T-helper 1 cell treated with Interleukin-12 subunit alpha and Interleukin-12 subunit beta and Interleukin-4 antibody, amounts not matched to agents 30 ng/mL and 1 ng/mL, for 36 hours (primary cell): Measurements from ENCODE around the gene EBLN2. TPM values are rescaled to one million over a fixed set of nuclear protein-coding genes. Genes with fewer than 3 reads are reported as not detected.

ENCODE experiments used
- intact Hi-C: fragments of 100-400 bp; cut with micrococcal nuclease; formaldehyde crosslinking; loops from one replicate; pipeline ENCODE4 v1.15.1; 2024
- total RNA-seq: library from RNA; stranded (reverse); gene quantifications from 2 replicates; pipeline ENCODE4 v1.2.3, GENCODE V29; 2022

EBLN2 gene
- total RNA-seq, result 7.7 and 9.1 TPM in 2 replicates

DNA sequence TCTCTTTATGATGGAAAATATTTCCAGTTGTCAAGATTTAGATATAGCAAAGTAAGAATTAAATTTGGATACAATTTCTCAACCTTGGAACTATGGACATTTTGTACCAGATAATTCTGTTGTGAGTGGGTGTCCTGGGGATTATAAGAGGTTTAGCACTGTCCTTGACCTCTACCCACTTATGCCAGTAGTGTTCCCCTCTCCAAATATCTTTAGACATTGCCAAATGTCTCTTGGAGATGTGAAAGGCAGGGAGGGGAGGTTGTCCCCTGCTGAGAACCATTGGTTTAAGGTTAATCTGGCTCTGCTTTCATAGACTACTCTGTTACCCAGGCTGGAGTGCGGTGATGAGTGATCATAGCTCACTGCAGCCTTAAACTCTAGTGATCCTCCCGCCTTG lies at the start of gene EBLN2:
TSS of gene EBLN2 (plus strand) at position 244 of the 400 bp plus-strand sequence. CDS start 423 bp downstream, outside the sequence.
- intact Hi-C loops, result no loop called here

DNA sequence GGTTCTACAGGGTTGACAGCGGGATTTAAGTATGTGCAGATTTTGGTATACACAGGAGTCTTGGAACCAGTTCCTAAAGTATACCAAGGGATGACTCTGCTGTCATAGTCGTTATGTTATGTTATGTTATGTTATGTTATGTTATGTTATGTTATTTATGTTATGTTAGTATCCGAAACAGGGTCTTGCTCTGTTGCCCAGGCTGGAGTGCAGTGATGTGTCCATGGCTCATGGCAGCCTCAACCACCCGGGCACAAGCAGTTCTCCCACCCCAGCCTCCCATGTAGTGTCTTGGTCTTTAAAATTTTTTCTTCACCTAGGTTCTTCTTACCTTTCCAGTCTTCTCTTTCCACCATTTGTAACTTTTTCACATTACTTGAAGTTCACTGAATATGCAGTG lies 43.2 kb upstream of the EBLN2 start:
- intact Hi-C loops, result no loop called here

DNA sequence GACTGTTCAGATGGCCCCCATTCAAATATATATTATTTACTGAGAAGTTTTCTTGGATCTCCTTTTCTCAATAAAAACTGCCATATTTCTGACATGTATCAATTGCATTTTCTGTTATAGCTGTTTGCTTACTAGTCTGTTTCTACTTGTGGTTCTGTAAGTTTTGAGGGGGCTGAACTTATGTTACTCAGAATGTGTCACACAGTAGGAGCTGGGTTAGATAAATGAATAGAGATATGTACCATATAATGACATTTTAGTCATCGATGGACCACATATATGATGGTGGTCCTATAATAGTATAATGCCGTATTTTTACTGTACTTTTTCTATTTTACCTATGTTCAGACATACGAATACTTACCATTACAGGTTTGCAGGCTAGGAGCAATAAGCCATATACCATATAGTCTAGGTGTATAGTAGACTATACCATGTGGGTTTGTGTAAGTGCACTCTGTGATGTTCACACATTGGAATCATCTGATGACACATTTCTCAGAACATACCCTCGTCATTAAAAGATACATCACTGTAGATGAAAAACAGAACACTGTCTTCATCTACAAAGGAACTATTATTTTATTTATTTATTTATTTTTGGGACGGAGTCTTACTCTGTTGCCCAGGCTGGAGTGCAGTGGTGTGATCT lies 42.5 kb upstream of the EBLN2 start:
- intact Hi-C loops, result no loop called here

DNA sequence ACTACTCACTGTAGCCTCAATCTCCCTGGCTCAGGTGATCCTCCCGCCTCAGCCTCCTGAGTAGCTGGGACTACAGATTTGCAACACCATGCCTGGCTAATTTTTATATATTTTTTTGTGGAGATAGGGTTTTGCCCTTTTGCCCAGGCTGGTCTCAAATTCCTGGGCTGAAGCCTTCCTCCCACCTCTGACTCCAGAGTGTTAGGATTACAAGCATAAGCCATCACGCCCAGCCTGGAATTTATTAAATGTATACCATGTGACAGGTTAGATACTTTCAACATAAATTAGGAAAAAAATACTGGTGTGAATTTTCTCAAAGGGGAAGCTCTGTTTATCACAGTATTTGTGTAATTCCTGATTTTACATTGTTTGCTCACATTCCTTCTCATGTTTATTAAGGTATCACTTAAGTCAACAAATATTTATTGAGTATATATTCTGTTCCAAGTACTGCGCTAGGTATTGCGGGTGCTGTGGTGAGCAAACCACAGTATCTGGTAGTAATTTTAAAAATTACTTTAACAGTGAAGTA lies 40.1 kb upstream of the EBLN2 start:
- intact Hi-C loops, result no loop called here

DNA sequence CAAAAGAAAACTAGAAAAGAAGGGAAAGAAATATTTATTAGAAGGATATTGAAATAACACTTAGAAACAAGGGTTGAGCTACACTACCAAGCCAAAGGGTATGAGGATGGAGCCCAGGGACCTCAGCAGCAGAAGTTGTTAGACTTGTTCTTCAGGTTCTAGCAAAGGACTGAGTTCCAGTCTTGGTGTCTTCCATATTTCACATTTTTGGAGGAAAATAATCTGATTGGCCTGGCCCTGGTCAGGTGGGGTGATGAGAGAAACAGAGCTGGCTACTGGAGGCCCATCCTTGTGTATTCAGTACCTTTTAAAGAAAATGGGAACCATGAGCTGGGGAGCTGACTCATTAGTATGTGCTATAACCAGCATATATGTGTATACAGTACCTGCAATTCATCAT lies 36.6 kb upstream of the EBLN2 start:
- intact Hi-C loops, result no loop called here

DNA sequence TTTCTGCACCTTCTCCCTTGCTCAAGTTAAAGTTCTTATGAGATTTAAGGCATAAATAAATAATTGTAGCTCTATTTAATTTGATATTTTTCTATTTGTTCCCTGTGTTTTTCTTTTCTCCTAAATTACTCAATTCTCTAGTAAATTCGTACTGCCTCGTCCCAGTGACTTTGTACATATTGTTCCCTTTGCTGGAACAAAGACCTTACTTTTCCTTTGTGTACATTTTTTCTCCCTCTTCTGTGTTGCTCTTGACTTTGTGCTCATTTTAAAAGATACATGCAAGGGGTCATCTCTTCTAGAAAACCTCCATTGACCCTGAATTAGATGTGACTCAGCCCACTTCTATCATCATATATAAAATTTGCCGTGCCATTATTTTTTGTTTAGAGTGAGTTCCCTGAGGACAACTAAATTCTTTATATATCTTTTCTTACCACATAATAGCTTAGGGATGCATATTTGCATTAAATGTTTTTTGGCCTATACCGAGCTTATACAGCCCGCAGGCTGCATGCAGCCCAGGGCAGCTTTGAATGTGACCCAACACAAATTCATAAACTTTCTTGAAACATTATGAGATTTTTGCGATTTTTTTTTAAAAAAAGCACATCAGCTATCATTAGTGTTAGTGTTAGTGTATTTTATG lies 35.2 kb upstream of the EBLN2 start:
- intact Hi-C loops, result no loop called here

DNA sequence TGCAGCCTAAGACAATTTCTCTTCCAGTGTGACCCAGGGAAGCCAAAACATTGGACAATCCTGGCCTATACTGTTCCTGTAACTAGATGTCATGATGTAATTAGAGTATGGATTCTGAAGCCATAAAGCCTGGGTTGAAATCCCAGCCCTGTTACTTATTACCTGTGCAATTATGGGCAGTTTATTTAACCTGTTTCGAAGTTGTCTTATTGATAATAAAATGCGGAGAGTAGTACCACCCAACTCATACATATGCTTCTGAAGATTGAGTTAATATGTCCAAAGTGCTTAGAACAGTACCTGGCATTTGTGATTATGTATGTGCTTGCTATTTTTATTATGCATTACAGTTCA lies 34.7 kb upstream of the EBLN2 start:
- intact Hi-C loops, result no loop called here

DNA sequence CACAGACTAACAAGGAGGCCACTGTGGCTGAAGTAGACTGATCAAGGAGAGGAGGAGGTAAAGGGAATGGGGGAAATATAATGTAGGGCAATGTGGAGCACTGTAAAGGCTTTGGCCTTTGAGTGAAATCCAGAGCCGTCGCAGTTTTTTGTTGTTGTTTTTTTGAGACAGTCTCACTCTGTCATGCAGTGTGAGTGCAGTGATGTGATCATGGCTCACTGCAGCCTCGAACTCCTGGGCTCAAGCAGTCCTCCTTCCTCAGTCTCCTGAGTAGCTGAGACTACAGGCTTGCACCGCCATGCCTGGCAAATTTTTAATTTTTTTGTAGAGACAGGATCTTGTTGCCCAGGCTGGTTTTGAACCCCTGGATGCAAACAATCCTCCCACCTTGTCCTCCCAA lies 32.7 kb upstream of the EBLN2 start:
- intact Hi-C loops, result loop anchor here (1.0 to 2.0 kb wide), 2 partner anchors 30 to 52 kb away; no protein-coding TSS in a partner anchor

DNA sequence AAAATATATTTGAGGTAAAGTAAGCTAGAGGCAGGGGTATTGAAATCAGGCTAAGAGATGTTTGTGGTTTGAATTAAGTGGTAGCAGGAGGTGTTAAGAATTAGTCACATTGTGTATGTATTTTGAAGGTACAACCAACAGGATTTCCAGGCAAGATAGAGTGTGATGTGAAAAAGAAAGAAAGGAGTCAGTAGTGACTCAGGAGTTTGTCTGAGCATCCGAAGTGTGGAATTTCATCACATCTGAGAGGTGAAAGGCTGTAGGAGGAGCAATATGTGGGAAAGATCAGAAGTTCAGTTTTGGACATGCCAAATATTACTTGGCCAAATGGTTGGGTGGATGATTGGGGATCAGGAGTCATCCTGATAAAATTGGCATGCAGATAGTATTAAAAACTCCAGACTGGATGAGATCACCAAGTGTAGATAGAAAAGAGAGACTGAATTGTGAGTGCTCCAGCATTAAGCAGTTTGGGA lies 32.1 kb upstream of the EBLN2 start:
- intact Hi-C loops, result loop anchor here (1.0 to 2.0 kb wide), 2 partner anchors 31 to 52 kb away; no protein-coding TSS in a partner anchor

DNA sequence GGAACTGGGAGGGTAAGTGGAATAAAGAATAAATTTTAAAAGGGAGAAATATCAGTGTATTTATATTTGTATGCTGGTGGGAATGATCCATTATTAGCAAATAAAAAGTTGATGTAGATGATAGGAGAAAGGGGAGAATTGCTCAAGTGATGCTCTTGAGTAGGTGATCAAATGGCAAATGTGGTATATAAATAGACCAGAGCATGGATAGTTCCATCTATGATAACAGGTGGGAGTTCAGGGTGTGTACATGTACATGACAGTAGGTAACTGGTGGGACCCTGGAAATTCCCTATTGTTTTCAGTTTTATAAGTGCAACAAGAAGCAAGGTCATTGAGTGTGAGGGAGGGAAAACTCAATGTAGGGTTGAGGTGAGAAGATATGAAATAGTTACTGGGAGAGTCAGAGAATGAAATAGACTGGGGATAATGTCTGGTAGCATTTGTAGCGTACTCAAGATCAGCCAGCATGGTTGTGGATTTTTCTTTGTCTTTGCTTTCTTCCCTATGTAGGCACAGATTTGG lies 31.3 kb upstream of the EBLN2 start:
- intact Hi-C loops, result no loop called here

DNA sequence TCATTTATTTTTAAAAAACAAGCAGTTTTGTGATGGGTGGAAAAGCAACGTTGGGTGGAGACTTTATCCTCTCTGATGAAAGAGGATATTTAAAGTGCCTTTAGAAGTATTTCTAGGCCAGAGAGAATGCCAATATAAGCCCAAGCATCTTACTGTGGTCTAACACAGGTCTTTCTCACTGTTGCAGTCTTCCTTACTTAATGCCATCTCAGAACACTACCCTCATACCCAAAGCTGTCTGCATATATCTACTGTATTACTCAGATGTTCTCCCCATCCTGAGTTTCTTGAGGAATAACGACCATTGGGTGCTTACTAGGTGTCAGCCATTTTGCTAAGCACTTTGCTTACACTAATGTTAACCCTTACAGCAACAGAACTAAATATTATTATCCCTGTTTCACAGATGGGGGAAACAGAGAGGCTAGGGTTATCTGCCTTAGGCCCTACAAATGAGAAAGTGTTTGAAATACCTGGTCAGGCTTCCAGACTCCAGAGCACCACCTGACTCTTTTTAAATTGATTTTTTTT lies 29.8 kb upstream of the EBLN2 start:
- intact Hi-C loops, result no loop called here

DNA sequence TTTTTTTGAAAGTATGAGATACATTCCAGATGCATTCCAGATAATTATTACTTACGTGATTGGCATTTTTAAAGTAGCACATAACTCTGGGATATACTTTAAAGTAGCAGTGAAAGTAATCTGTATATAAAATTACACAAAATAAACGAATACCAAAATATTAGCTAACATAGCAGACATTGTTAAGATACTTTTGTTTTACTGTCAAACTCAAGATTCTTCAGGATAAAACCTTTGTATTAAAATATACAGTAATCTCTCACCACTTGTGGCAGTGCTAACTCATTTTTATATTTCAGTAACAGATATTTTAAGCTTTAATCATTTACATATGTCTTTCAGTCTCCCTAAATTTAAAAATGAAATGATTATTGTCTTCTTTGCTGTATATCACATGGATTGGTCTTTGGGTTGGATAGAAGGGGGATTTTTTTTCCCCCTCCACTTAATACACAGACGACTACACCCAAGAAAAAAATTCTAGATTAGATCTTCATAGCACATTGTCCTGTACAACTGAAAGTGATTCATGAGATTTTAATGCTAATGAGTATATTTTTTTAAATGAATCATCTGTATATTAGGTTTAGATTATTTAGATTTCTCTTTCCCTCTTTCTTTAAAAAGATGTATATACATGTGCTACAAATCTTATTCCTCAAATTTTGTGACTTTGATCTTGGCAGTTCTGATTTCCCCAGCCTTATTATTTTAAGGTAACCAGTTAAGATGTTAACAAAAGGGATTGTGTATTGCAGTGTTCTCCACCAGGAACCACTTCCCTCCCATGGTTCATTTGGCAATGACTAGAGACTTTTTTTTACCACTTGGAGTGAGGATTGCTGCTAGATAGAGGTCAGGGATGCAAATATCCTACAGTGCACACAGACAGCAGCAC lies 24.5 kb upstream of the EBLN2 start:
- intact Hi-C loops, result no loop called here

DNA sequence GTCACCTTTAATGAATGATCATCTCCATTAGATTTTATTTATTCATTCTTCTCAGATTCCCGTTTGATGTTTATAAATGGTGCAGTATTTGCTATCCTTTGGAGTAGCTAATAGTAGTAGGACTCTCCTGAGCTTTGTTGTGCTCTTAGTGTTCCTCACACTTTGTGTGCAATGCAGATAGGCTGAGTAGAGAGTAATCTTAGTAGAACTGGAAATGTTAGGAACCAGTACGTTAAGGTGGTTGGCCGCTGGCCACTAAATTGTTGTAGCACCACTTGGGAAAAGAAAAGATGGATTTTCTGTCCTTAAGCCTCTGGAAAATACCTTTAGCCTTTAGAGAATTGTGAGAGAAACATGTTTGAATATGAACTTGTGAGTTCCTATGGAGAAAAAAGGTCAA lies 19.9 kb upstream of the EBLN2 start:
- intact Hi-C loops, result no loop called here

DNA sequence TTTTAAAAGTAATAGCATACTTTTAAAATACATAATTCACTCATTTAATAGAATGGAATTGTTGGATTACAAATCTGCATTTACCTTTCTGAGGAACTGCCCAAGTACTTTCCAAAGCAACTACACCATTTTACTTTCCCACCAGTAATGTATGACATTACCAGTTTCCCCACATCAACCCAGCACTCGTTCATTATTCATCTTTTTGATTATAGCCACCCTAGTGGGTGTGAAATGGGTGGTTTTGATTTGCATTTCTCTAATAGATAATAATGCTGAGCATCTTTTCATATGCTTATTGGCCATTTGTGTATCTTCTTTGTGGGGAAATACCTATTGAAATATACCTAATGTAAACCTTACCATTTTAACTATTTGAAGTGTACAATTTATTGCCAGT lies 18.0 kb upstream of the EBLN2 start:
- intact Hi-C loops, result no loop called here

DNA sequence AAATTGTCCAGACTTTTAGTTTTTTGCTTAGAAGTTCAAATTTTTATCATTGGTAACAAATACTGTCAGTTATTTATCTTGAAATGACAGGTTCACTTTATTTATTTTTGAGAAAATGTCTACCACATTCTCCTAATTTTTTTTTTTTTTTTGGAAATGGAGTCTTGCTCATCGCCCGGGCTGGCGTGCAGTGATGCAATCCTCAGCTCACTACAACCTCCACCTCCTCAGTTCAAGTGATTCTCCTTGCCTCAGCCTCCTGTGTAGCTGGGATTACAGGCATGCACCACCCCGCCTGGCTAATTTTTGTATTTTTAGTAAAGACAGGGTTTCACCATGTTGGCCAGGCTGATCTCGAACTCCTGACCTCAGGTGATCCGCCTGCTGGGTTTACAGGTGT lies 16.1 kb upstream of the EBLN2 start:
- intact Hi-C loops, result no loop called here

DNA sequence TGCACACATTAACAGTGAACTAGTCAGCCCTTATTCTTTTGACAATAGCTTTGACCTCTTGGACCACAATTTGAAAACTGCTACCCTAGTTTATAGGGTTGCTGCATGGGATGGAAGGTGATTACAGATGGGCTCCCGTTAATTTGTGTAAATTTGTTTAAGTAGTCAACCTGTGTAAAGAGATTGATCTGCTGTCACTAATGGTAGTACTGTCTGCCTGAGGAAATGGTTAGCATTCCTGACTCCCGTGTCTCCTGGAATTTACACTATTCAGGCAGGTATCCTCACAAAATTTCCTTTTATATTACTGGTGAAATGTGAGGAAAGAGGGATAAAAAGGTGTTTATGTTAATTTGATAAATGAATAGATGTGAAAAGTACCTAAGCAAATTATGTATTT lies 15.3 kb upstream of the EBLN2 start:
- intact Hi-C loops, result no loop called here

DNA sequence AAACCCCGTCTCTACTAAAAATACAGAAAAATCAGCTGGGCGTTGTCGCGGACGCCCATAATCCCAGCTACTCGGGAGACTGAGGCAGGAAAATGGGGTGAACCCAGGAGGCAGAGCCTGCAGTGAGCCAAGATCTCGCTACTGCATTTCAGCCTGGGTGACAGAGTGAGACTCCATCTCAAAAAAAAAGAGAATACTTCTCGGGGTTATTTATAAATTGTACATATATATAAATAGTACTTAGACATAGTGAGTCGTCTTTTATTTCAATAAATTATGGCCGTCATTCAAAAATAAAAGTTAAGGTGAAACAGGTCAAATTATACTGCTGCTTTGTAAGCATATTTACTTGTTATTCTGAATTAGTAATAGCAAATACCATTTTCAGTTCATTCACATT lies 12.1 kb upstream of the EBLN2 start:
- intact Hi-C loops, result no loop called here

DNA sequence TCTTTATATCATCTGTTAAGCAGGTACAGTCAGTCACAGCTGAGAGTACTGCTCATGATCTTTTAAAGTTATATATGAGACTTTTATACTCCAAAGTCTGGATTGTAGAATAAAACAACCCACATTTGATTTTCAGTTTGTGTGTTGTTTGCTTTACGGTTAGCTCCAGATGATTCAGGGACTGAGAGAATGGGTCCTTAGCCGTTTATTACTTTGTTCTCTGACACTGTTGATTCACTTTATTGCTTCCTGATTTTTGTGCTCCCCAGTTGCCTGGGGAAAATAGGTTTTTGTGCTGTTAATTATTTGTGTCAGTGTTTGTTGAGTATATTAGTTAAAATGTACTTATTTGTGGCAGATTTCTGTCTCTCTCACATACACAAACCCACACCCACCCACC lies 8.6 kb upstream of the EBLN2 start:
- intact Hi-C loops, result no loop called here

DNA sequence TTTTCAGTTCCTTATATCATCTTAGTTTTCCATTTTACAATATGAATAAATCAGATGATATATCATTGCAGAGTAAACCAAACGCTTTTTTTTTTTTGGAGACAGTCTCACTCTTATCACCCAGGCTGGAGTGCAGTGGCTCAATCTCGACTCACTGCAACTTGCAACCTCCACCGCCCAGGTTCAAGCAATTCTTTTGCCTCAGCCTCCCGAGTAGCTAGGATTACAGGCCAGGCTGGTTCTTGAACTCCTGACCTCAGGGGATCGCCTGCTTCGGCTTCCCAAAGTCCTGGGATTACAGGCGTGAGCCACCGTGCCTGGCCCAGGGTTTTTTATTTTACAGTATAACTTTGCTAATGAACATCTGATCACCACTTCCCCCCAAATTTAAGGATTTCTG lies 5.9 kb upstream of the EBLN2 start:
- intact Hi-C loops, result no loop called here

DNA sequence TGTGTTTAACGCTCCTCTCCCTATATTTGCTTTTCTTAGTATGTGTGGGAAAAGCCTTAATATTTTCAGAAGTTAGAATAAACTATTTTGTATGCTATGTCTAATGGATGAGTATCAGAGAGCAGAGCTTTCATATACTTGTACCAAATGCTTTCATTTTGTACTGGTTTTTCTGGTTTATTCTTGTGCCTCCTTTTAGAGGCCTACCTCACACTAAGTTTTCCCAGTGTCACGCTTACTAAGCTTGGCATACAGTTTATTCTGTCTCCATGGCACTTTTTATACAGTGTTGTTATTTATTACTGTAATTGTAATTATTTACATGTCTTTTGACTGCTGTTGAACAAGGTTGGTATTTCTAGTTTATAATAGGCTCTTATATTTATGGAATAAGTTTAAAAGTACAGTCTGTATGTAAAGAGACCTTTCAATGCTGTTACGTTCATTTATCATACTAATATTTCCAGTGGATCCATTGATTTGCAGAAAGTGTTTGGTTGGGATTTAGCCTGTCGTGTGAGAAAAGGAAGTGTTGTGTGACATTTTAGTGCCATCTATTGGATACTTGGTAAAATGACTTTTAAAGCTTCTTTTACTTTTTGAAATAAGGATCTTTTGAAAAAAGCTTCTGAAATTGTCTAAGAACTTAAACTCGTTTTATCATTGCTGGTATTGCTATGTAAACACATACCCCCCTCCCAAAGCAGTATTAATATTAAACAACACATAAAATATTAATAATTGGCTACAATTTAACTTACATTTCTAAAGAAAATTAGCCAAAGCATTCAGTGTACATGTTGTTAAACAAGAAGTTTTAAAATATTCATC lies 5.2 kb upstream of the EBLN2 start:
- intact Hi-C loops, result loop anchor here (1.0 kb wide), 4 partner anchors 30 to 205 kb away; no protein-coding TSS in a partner anchor
